Osteocyte (in vitro differentiated cells): ENCODE data around the gene C9. TPM values are rescaled to one million over a fixed set of nuclear protein-coding genes. Genes with fewer than 3 reads are reported as not detected.

Experiments used
- DNase-seq: peaks from one replicate; pipeline ENCODE4 v3.0.0; 2021; ENCODE audit warnings: mixed read lengths; ENCODE audit not compliant: unreplicated experiment; ENCODE audit errors: extremely low spot score
- H3K27ac Mint-ChIP-seq: one replicate; pipeline ENCODE4 v1.8.0; 2021; ENCODE audit warnings: mild to moderate bottlenecking, mixed read lengths; ENCODE audit not compliant: unreplicated experiment
- H3K27me3 Mint-ChIP-seq: one replicate; pipeline ENCODE4 v1.8.0; 2021; ENCODE audit warnings: mixed read lengths; ENCODE audit not compliant: unreplicated experiment
- H3K36me3 Mint-ChIP-seq: one replicate; pipeline ENCODE4 v1.8.0; 2021; ENCODE audit warnings: mixed read lengths; ENCODE audit not compliant: unreplicated experiment
- H3K4me1 Mint-ChIP-seq: one replicate; pipeline ENCODE4 v1.8.0; 2021; ENCODE audit warnings: mixed read lengths; ENCODE audit not compliant: unreplicated experiment
- H3K4me3 Mint-ChIP-seq: one replicate; pipeline ENCODE4 v1.8.0; 2021; ENCODE audit warnings: mild to moderate bottlenecking, moderate library complexity, mixed read lengths; ENCODE audit not compliant: unreplicated experiment
- H3K9me3 Mint-ChIP-seq: one replicate; pipeline ENCODE4 v1.8.0; 2021; ENCODE audit warnings: mixed read lengths; ENCODE audit not compliant: unreplicated experiment
- CTCF ChIP-seq: fragments of 200-600 bp; sonication (generic); IDR thresholded peaks from 2 replicates; pipeline ENCODE4 v1.5.0; 2021; ENCODE audit warnings: antibody characterized with exemption, mild to moderate bottlenecking, moderate library complexity
- total RNA-seq: library from RNA; stranded (reverse); gene quantifications from 2 replicates; pipeline ENCODE4 v1.2.1, GENCODE V29; 2021

Gene C9
- total RNA-seq, 1 donor from 2014 or later = not detected

- peaks cover 6% of the 10 kb centered on the region for H3K4me1 Mint-ChIP-seq
- no peak for DNase-seq
- TF ChIP-seq CTCF = no peak
- no peaks in the 10 kb centered on the region for H3K27me3 Mint-ChIP-seq
- no peaks in the 10 kb centered on the region for H3K9me3 Mint-ChIP-seq
- H3K27ac Mint-ChIP-seq = no peak overlapping the region
- no peaks in the 10 kb centered on the region for H3K36me3 Mint-ChIP-seq
- no peak overlapping the region for H3K4me3 Mint-ChIP-seq
Measured at GRCh38 chr5:39360471-39361111, 3.7 kb downstream of the C9 start.

- H3K9me3 Mint-ChIP-seq = peaks cover 12% of the 10 kb centered on the region
- no peak for TF ChIP-seq CTCF
- H3K36me3 Mint-ChIP-seq = no peaks in the 10 kb centered on the region
- DNase-seq = no peak
- peaks cover 6% of the 10 kb centered on the region for H3K4me1 Mint-ChIP-seq
- no peak overlapping the region for H3K27ac Mint-ChIP-seq
- no peak overlapping the region for H3K4me3 Mint-ChIP-seq
- H3K27me3 Mint-ChIP-seq = peaks cover 6% of the 10 kb centered on the region
Measured at GRCh38 chr5:39356263-39356662, 8.0 kb downstream of the C9 start.

GRCh38 chr5:39355324-39355723 is 9.0 kb downstream of the C9 start:
- Mint-ChIP-seq H3K4me1 (peaks cover under 1% of the 10 kb centered on the region), H3K4me3 (no peak overlapping the region), H3K36me3 (no peaks in the 10 kb centered on the region), H3K27ac (no peak overlapping the region), H3K27me3 (peaks cover 6% of the 10 kb centered on the region), H3K9me3 (peaks cover 13% of the 10 kb centered on the region)
- DNase-seq = no peak
- TF ChIP-seq CTCF = no peak

GRCh38 chr5:39353717-39354399 is 10.4 kb downstream of the C9 start:
- DNase-seq = no peak
- no peaks in the 10 kb centered on the region for H3K36me3 Mint-ChIP-seq
- no peak for TF ChIP-seq CTCF
- peaks cover 14% of the 10 kb centered on the region for H3K27me3 Mint-ChIP-seq
- H3K27ac Mint-ChIP-seq = no peak overlapping the region
- no peak overlapping the region for H3K4me3 Mint-ChIP-seq
- peaks cover 23% of the 10 kb centered on the region for H3K9me3 Mint-ChIP-seq
- H3K4me1 Mint-ChIP-seq = no peaks in the 10 kb centered on the region

- no peaks in the 10 kb centered on the region for H3K4me1 Mint-ChIP-seq
- no peak overlapping the region for H3K4me3 Mint-ChIP-seq
- peaks cover 23% of the 10 kb centered on the region for H3K9me3 Mint-ChIP-seq
- H3K27ac Mint-ChIP-seq = no peak overlapping the region
- peaks cover 14% of the 10 kb centered on the region for H3K27me3 Mint-ChIP-seq
- H3K36me3 Mint-ChIP-seq = no peaks in the 10 kb centered on the region
- no peak for TF ChIP-seq CTCF
- no peak for DNase-seq
Measured at GRCh38 chr5:39352951-39353350, 11.3 kb downstream of the C9 start.
